Natural killer cell (primary cell): Measurements from ENCODE around the gene BICD1. TPM values are rescaled to one million over a fixed set of nuclear protein-coding genes. Genes with fewer than 3 reads are reported as not detected.

Experiments used
- ATAC-seq, 3 donors: fragments of 150-1000 bp in 2 of 3; fragments of 200-7000 bp in 1 of 3; cut with Tn5 transposase; 1 replicate in 1 of 3; 2 replicates in 2 of 3; pipeline ENCODE4 v1.10.0; 2021; ENCODE audit warnings: mild to moderate bottlenecking in 2 of 3, moderate library complexity in 2 of 3
- DNase-seq, 2 donors: peaks; one replicate each; pipeline versions ENCODE4 v3.0.0 to v3.0.0-alpha.2; 2013 to 2021; ENCODE audit warnings: mixed read lengths in 1 of 2
- H3K27ac ChIP-seq: one replicate; pipeline ENCODE4 v1.5.1; 2013; ENCODE audit warnings: mild to moderate bottlenecking, low read length
- H3K27me3 ChIP-seq: one replicate; pipeline ENCODE4 v1.6.1; 2013; ENCODE audit warnings: low read length; ENCODE audit not compliant: control insufficient read depth, insufficient read depth
- H3K36me3 ChIP-seq: one replicate; pipeline ENCODE4 v1.6.1; 2013; ENCODE audit warnings: low read length; ENCODE audit not compliant: control insufficient read depth, insufficient read depth
- H3K4me1 ChIP-seq: one replicate; pipeline ENCODE4 v1.6.1; 2013; ENCODE audit warnings: low read length; ENCODE audit not compliant: control insufficient read depth, insufficient read depth
- H3K4me3 ChIP-seq: one replicate; pipeline ENCODE4 v1.5.1; 2013; ENCODE audit warnings: low read length
- H3K9me3 ChIP-seq: one replicate; pipeline ENCODE4 v1.6.1; 2013; ENCODE audit warnings: low read length; ENCODE audit not compliant: control insufficient read depth, insufficient read depth
- H3K27ac Mint-ChIP-seq, 2 donors: one replicate each; pipeline ENCODE4 v1.8.0; 2022; ENCODE audit warnings: mild to moderate bottlenecking in 2 of 2, mixed read lengths in 2 of 2, moderate library complexity in 1 of 2
- H3K27me3 Mint-ChIP-seq, 2 donors: one replicate each; pipeline ENCODE4 v1.8.0; 2022; ENCODE audit warnings: low read depth in 2 of 2, mixed read lengths in 2 of 2
- H3K36me3 Mint-ChIP-seq: one replicate; pipeline ENCODE4 v1.8.0; 2022; ENCODE audit warnings: mixed read lengths
- H3K4me1 Mint-ChIP-seq, 2 donors: one replicate each; pipeline ENCODE4 v1.8.0; 2022; ENCODE audit warnings: mixed read lengths in 2 of 2
- H3K4me3 Mint-ChIP-seq: one replicate; pipeline ENCODE4 v1.8.0; 2022; ENCODE audit warnings: mild to moderate bottlenecking, moderate library complexity, mixed read lengths
- H3K9me3 Mint-ChIP-seq, 2 donors: one replicate each; pipeline ENCODE4 v1.8.0; 2022; ENCODE audit warnings: mixed read lengths in 2 of 2
- CTCF ChIP-seq: fragments of 200-600 bp; IDR thresholded peaks from one replicate; pipeline ENCODE4 v1.8.0; 2022; ENCODE audit warnings: antibody characterized with exemption
- WGBS: methylation state at CpG from one replicate; pipeline ENCODE4 v1.1.7; 2013; ENCODE audit warnings: missing lambda C conversion rate; ENCODE audit not compliant: insufficient coverage; 5-methylcytosine and 5-hydroxymethylcytosine counted together
- intact Hi-C: fragments of 100-400 bp; cut with micrococcal nuclease; formaldehyde crosslinking; loops from one replicate; pipeline ENCODE4 v1.14.2; 2022
- total RNA-seq, 4 donors: library from RNA; stranded (reverse); fragments of 120-200 nt in 1 of 4; gene quantifications; one replicate each; pipeline versions ENCODE4 v1.2.3 to v1.2.4, GENCODE V29; 2013 to 2022

BICD1 gene
- total RNA-seq, 3 donors from 2014 or later (not counting 1 experiment from before 2014, with no cell fraction given) = 10.0 to 16.0 (median 15.5) TPM

DNA sequence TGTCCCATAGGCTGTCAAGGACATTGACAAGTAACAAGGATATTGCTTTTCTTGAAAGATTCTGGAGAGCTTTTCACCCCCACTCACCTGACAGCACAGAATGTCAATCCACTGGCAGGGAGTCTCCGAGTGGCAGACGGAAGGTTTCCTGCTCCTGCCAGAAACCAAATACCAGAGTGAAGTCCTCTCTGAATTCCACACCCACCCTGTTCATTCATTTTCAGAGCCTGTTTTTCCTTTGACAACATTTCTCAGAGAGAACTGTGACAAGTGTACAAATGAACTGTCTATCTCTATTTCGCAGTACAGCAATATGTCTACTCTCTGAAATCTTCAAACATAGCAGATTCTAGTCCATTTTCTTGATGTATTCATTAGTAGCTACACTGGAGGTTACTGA, 26.2 kb upstream of the BICD1 start:
- 99% methylated on average over 3 of the region's 3 CpGs for WGBS
- Histone ChIP-seq H3K27ac (no peak overlapping the region), H3K27me3 (no peaks in the 10 kb centered on the region), H3K4me3 (no peak overlapping the region), H3K36me3 (no peaks in the 10 kb centered on the region), H3K9me3 (no peaks in the 10 kb centered on the region), H3K4me1 (no peaks in the 10 kb centered on the region)
- no peak overlapping the region for H3K27ac Mint-ChIP-seq
- DNase-seq (no peak), ATAC-seq (no peak)
- no peak for TF ChIP-seq CTCF
- H3K36me3 Mint-ChIP-seq = no peaks in the 10 kb centered on the region
- intact Hi-C loops = no loop called here
- H3K9me3 Mint-ChIP-seq = no peaks in the 10 kb centered on the region
- no peaks in the 10 kb centered on the region for H3K27me3 Mint-ChIP-seq
- no peaks in the 10 kb centered on the region for H3K4me1 Mint-ChIP-seq
- H3K4me3 Mint-ChIP-seq = no peak overlapping the region

DNA sequence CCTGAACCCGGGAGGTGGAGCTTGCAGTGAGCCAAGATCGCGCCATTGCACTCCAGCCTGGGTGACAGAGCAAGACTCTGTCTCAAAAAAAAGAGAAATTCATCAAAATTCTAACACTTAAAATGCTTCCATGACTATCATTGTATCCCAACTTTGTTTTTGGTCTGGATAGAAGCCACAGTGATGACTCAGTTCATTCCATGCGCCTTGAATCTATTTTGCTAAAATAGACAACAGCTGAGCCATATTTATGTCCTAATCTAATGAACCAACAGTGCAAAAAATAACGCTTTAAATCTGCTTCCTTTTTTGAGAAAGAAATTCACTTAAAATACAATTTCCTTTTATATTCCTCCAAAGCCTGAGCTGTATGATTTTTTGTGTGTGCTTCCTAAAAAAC, 23.2 kb upstream of the BICD1 start:
- no peak for ATAC-seq
- H3K4me3 Mint-ChIP-seq = no peak overlapping the region
- H3K27me3 Mint-ChIP-seq = no peaks in the 10 kb centered on the region
- intact Hi-C loops = no loop called here
- no peaks in the 10 kb centered on the region for H3K36me3 Mint-ChIP-seq
- TF ChIP-seq CTCF = no peak
- 89% methylated on average over 5 of the region's 5 CpGs for WGBS
- no peaks in the 10 kb centered on the region for H3K4me1 Mint-ChIP-seq
- Histone ChIP-seq H3K27me3 (no peaks in the 10 kb centered on the region), H3K4me1 (no peaks in the 10 kb centered on the region), H3K4me3 (no peak overlapping the region), H3K36me3 (no peaks in the 10 kb centered on the region), H3K27ac (no peak overlapping the region), H3K9me3 (no peaks in the 10 kb centered on the region)
- H3K9me3 Mint-ChIP-seq = no peaks in the 10 kb centered on the region
- no peak overlapping the region for H3K27ac Mint-ChIP-seq
- no peak for DNase-seq

DNA sequence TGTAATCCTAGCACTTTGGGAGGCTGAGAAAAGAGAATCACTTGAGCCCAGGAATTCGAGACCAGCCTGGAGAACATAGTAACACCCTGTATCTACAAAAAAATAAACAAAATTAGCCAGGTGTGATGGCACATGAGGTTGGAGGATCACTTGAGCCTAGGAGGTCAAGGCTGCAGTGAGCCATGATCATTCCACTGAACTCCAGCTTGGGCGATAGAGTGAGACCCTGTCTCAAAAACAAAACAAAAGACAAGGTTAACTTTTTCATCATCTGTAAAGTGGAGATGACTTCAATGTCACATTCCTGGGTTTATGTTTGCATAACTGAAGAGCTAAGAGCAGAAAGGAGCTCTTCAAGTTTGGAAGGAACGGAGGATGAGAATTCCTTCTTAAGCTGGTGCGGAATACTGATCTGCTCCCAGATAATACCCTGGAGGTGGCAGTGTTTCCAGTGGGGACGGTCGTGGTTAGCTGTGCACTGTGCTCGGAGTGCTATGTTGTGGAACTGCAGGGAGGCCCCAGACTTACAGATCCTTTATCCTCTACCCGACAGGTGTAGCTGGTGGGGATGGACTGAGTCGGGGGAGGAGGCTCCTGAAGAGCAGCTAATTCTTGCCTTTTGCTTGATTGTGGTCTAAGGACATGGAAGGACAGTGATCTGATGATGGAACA, 22.5 kb upstream of the BICD1 start:
- DNase-seq = no peak
- Histone ChIP-seq H3K4me3 (no peak overlapping the region), H3K4me1 (no peaks in the 10 kb centered on the region), H3K27me3 (no peaks in the 10 kb centered on the region), H3K9me3 (no peaks in the 10 kb centered on the region), H3K27ac (no peak overlapping the region), H3K36me3 (no peaks in the 10 kb centered on the region)
- no peak for ATAC-seq
- Mint-ChIP-seq H3K27ac (no peak overlapping the region), H3K27me3 (no peaks in the 10 kb centered on the region), H3K4me1 (no peaks in the 10 kb centered on the region), H3K9me3 (no peaks in the 10 kb centered on the region), H3K36me3 (no peaks in the 10 kb centered on the region), H3K4me3 (no peak overlapping the region)
- no peak for TF ChIP-seq CTCF
- intact Hi-C loops = no loop called here
- 96% methylated on average over 8 of the region's 9 CpGs for WGBS

- intact Hi-C loops = no loop called here
- DNase-seq (no peak), ATAC-seq (no peak)
- TF ChIP-seq CTCF = no peak
- H3K27me3 ChIP-seq = no peaks in the 10 kb centered on the region
- H3K27ac ChIP-seq = no peak overlapping the region
- no peaks in the 10 kb centered on the region for H3K4me1 ChIP-seq
- H3K36me3 ChIP-seq = no peaks in the 10 kb centered on the region
- H3K4me3 Mint-ChIP-seq = no peak overlapping the region
- H3K9me3 ChIP-seq = no peaks in the 10 kb centered on the region
- H3K9me3 Mint-ChIP-seq = no peaks in the 10 kb centered on the region
- no peak overlapping the region for H3K27ac Mint-ChIP-seq
- no peaks in the 10 kb centered on the region for H3K27me3 Mint-ChIP-seq
- no peak overlapping the region for H3K4me3 ChIP-seq
- no peaks in the 10 kb centered on the region for H3K36me3 Mint-ChIP-seq
- H3K4me1 Mint-ChIP-seq = no peaks in the 10 kb centered on the region
- 92% methylated on average over 2 of the region's 3 CpGs for WGBS
Measured at GRCh38 chr12:32084753-32085152, 21.9 kb upstream of the BICD1 start.
